HG03064 (cell line): Measurements from ENCODE around the gene MIOS.
"Not testable (repeated sequence)": the region's sequence is repeated elsewhere in the genome, so short reads cannot be mapped to it uniquely, and the experiment has no call there.

Experiments
- ATAC-seq: cut with Tn5 transposase; IDR thresholded peaks from one replicate; pipeline ENCODE4 v1.9.1; 2021; ENCODE audit warnings: low read depth; ENCODE audit not compliant: unreplicated experiment

Gene MIOS

DNA sequence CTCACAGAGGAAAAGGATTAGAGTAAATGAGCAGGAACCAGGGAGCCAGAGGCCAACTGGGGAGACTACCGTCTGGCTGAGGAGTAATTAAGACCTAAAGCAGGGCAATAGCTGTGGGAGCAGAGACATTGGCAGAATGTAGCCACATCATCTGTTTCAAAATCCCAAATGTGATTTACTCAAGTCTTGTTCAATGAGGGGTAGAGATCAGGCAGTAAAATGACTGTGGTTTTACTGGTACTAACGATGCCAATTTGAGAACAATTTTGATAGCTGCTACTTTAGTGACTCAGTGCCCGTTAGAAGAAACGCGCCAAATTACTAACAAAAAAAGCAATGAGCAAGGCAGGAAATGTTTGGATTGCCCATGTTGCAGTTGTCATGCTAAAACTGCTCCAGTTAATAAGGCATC is 12.7 kb upstream of the MIOS start:
- no peak for ATAC-seq

- ATAC-seq: no peak
These were observed 11.8 kb upstream of the MIOS start for GRCh38 chr7:7554649-7555575.

DNA sequence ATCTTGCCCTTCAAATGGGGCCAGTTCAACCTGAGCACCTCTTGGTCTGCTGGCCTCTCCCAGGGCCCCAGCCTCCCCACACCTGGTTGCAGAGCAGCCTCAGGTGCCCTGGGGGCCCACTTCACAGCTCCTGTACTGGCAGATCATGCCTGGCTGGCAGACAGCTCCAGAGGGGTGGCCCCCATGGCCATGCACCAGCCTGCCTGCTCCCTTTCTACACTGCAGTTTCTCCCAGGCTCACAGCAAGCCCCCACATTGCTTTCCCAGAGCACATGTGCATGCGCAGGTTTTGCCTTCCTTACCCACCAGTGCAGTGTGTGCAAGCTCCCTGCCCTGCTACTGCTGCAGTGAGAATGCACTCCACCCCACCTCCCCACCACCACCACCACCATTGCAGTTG is 9.8 kb upstream of the MIOS start:
- ATAC-seq: no peak

- no peak for ATAC-seq
These were observed 9.4 kb upstream of the MIOS start for GRCh38 chr7:7557252-7557651.

- not testable (repeated sequence) for ATAC-seq
These were observed 5.1 kb upstream of the MIOS start for GRCh38 chr7:7561591-7561990.

GRCh38 chr7:7562736-7563135 is 3.9 kb upstream of the MIOS start:
- ATAC-seq: no peak

DNA sequence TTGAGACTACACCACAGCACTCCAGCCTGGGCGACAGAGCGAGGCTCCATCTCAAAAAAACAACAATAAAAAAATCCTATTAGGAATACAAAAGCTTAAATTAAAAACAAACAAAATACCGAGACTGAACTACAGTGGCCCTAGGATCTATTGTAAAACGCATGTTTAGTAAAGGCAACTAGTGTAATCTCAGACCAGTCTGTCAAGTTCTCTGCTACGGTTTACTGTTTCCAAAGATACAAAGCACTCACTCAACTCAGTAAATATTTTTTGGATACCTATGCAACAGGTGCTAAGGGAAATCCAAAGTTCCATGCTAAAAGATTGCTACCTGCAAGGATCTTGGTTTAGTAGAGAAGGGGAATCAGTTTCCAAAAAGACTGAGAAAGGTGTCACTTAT is 3.4 kb upstream of the MIOS start:
- no peak for ATAC-seq

DNA sequence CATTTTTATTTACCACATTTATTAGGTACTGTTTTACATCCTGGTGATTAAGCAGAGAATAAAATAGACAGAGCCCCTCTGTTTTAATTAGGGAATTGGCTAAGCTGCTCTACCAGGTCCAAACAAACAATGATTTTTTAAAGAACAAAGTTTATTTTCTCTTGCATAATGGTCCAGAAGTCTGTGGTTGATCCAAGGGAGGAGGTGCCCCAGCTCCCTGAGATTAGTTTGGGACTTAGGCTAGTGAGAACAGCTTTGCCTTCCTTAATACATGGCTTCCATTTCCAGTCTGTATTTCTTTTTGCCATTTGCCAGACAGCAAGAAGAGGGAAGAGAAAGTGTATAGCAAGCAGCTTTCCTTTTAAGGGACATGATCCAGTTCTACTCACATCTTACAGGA is 2.9 kb upstream of the MIOS start:
- no peak for ATAC-seq

DNA sequence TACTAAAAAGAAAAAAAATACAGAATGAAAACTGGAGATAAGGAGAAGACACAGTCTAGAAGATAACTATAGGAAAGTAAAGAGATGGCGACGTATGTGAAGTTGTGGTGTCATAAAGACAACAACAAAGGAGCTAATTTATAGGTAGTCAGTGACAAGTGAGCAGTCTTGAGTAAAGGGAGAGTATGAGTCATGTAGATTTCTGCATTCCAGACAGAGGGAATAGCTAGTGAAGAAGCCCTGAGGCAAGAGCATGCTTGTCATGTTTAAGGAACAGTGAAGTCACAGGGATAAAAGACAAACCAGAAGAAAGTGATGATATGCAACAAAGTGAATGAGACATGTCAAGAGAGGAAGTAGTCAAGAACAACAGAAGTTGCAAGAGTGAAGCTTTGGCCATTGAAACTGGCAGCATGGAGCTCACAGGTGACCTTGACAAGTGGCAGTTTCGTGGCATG is 2.3 kb upstream of the MIOS start:
- no peak for ATAC-seq

DNA sequence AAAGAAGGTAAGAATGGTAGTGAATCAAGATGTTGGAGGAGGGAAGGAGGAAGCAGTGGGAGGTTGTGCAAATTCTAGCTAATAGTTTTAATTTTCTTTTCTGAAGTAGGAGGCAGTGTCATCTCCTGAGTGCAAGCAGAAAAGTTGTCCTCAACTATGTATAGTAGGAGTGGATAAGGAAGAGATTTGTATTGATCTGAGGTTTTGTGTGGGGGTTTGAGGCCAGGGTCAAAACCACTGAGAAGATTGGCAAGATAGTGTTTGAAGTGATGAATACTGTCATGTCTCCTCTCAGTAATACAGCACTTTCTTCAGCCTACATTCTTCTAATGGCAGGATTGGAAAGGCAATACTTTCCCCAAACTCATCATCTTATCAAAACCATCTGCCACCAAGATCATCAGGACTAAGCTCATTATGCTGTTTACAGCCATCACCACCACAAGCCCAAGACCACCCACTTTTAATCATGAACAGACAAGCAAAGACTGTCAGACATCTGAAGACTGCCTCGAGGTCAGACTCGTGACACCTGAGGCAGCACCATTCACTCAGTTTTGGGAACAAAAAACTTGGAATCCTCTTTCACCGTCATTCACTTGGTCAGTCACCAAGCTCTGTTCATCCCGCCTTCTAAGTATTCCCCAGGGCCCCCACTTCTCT is 1.5 kb upstream of the MIOS start:
- no peak for ATAC-seq

GRCh38 chr7:7565746-7566650 is 686 bp upstream of the MIOS start:
- ATAC-seq: peak; percentile 24

- no peak for ATAC-seq
These were observed 1.3 kb downstream of the MIOS start for GRCh38 chr7:7567898-7568531.

- no peak for ATAC-seq
These were observed 1.9 kb downstream of the MIOS start for GRCh38 chr7:7568553-7568952.

- peak; percentile 41 for ATAC-seq
These were observed 2.4 kb downstream of the MIOS start for GRCh38 chr7:7569081-7569527.

GRCh38 chr7:7569615-7570014 is 2.9 kb downstream of the MIOS start:
- ATAC-seq: no peak

DNA sequence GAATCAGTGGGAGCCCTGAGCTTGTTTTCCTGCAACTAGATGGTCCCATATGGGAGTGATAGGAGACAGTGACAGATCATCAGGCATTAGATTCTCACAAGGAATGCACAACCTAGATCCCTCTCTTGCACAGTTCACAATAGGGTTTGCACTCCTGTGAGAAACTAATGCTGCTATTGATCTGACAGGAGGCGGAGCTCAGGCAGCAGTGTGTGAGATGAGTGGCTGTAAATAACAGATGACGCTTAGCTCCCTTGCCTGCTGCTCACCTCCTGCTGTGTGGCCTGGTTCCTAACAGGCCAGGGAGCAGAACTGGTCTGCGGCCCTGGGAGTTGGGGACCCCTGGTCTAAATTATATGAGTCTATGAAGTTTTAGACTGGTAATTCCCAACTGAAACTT is 3.9 kb downstream of the MIOS start:
- no peak for ATAC-seq

DNA sequence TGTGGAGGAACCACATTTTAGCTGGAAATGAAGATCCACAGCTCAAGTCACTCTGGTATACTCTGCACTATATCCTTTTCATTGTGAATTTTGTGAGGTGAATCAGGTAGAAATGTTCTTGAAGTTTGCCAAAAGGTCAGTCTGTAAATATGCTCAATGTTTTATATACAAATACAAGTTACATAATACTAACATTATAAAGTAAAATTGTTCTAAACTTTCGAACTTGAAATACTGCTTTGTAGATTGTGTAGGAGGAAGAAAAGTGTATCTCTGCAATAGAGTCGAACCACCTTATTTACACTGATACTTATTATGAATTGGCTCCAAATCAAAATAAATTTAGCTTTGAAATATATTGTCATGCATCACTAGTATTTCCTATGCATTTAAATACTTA is 7.0 kb downstream of the MIOS start:
- no peak for ATAC-seq

- no peak for ATAC-seq
These were observed 9.7 kb downstream of the MIOS start for GRCh38 chr7:7576344-7576743.

DNA sequence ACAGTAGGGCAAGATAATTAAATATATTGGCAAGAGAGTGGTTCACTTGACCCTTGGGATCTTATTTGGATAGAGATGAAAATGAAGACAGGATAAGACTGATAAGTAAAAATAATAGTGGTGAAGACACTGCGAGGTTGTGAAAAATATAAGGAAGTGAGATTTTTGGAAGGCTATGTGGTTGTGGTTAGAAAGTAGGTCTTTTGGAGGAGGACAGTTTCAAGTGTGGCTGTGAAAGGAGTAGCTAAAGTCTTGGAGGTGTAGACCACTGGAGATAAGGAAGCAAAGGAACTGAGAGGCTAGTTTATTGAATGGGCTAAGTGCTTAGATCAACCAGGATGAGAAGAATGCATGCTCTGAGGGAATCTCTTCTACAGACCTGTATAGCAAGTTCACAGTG is 11.2 kb downstream of the MIOS start:
- no peak for ATAC-seq

GRCh38 chr7:7579638-7580037 is 13.0 kb downstream of the MIOS start:
- ATAC-seq: no peak
